ENCODE results near the gene DNMT3A. TPM values are rescaled to one million over a fixed set of nuclear protein-coding genes. Genes with fewer than 3 reads are reported as not detected.
A peak's percentile ranks its signal among the peaks of the same experiment; 100 is the strongest.

DNMT3A gene
- total RNA-seq, 1 donor from 2014 or later: 16.5 TPM

GRCh38 chr2:25323610-25324189 is 18.0 kb downstream of the DNMT3A start:
- Histone ChIP-seq H3K27ac (replicated peaks) (no peak overlapping the region), H3K9me3 (replicated peaks) (peaks cover 11% of the 10 kb centered on the region), H3K27me3 (ENCODE audit: low read depth) (no peaks in the 10 kb centered on the region), H3K36me3 (peaks cover 12% of the 10 kb centered on the region), H3K4me3 (no peak overlapping the region), H3K4me1 (peaks cover 38% of the 10 kb centered on the region)
- DNase-seq: no peak
- no peak for TF ChIP-seq CTCF (IDR thresholded peaks at IDR 0.05; ENCODE audit: borderline replicate concordance)
- intact Hi-C loops (cut with micrococcal nuclease): no loop called here

GRCh38 chr2:25323042-25323514 is 18.6 kb downstream of the DNMT3A start:
- no peak for TF ChIP-seq CTCF (IDR thresholded peaks at IDR 0.05; ENCODE audit: borderline replicate concordance)
- no peak overlapping the region for H3K4me3 ChIP-seq
- peaks cover 11% of the 10 kb centered on the region for H3K9me3 ChIP-seq (replicated peaks)
- no peak overlapping the region for H3K27ac ChIP-seq (replicated peaks)
- no peaks in the 10 kb centered on the region for H3K27me3 ChIP-seq (ENCODE audit: low read depth)
- intact Hi-C loops (cut with micrococcal nuclease): no loop called here
- no peak for DNase-seq
- H3K4me1 ChIP-seq: peaks cover 32% of the 10 kb centered on the region
- peaks cover 12% of the 10 kb centered on the region for H3K36me3 ChIP-seq

DNA sequence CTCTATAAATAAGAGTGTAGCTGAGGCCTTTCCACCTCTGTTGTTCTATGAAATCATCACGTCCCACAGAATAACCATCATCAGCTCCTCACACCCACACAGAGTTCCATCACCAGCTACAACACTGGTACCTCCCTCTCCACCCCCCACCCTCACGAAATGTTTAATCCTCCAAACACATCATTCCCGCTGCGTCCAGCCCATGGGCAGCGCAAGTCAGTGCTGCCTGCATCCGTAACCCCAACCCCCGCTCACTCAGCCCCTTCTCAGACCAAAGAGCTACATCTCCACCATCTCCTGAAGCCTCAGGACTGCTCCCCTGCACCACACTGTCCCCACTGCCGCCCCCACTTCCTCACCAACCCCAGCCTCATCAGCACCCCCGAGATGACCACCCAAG is 19.4 kb downstream of the DNMT3A start:
- intact Hi-C loops (cut with micrococcal nuclease): no loop called here
- no peak for TF ChIP-seq CTCF (IDR thresholded peaks at IDR 0.05; ENCODE audit: borderline replicate concordance)
- Histone ChIP-seq H3K36me3 (peaks cover 11% of the 10 kb centered on the region), H3K9me3 (replicated peaks) (peaks cover 11% of the 10 kb centered on the region), H3K4me3 (no peak overlapping the region), H3K27me3 (ENCODE audit: low read depth) (no peaks in the 10 kb centered on the region), H3K27ac (replicated peaks) (no peak overlapping the region), H3K4me1 (peaks cover 31% of the 10 kb centered on the region)
- no peak for DNase-seq

DNA sequence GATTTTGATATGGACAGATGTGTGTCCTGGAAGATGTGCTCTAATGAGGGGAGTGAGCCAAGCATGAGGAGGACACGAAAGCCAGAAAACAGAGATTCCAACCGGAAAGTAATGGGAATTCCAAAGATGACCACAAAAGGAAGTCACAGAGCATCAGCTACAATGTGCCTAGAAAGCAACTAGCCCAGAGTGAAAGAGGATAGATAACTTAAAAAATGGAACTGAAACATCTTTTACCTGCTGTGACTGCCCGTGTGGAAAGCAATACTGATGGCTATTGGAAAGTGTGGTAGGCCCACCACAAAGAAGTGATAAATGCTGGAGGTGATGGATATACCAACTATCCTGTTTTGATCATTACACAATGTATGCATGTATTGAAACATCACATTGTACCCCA is 21.6 kb downstream of the DNMT3A start:
- Histone ChIP-seq H3K4me3 (no peak overlapping the region), H3K36me3 (no peaks in the 10 kb centered on the region), H3K27me3 (ENCODE audit: low read depth) (no peaks in the 10 kb centered on the region), H3K9me3 (replicated peaks) (no peaks in the 10 kb centered on the region), H3K4me1 (peaks cover 46% of the 10 kb centered on the region), H3K27ac (replicated peaks) (no peak overlapping the region)
- no peak for DNase-seq
- intact Hi-C loops (cut with micrococcal nuclease): no loop called here
- no peak for TF ChIP-seq CTCF (IDR thresholded peaks at IDR 0.05; ENCODE audit: borderline replicate concordance)

DNA sequence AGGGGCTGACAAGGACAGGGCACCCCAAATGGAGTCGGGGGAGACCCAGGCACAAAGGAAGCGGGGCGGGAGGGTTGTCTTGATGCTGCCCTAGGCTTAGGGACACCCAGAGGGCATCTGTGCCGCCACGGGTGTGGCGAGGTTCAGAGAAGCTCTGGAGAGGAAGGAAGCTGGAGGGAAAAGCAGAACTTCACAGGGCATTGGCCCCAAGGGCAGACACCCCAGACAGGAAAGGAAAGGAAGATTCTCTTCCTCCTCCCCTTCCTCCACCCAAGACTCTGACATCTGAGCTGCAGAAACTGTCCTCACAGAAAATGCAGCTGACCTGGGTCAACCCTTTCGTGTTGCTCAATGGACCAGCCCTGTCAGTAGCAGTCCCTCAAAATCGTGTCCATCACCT is 25.6 kb downstream of the DNMT3A start:
- no peak overlapping the region for H3K4me3 ChIP-seq
- TF ChIP-seq CTCF (IDR thresholded peaks at IDR 0.05; ENCODE audit: borderline replicate concordance): no peak
- H3K4me1 ChIP-seq: peaks cover 62% of the 10 kb centered on the region
- H3K36me3 ChIP-seq: peaks cover 10% of the 10 kb centered on the region
- intact Hi-C loops (cut with micrococcal nuclease): no loop called here
- H3K27me3 ChIP-seq (ENCODE audit: low read depth): no peaks in the 10 kb centered on the region
- peak; percentile 48 for DNase-seq
- H3K27ac ChIP-seq (replicated peaks): peak overlapping the region; percentile 86
- H3K9me3 ChIP-seq (replicated peaks): no peaks in the 10 kb centered on the region
